ENCODE results near the gene IRF6.

IRF6 gene

DNA sequence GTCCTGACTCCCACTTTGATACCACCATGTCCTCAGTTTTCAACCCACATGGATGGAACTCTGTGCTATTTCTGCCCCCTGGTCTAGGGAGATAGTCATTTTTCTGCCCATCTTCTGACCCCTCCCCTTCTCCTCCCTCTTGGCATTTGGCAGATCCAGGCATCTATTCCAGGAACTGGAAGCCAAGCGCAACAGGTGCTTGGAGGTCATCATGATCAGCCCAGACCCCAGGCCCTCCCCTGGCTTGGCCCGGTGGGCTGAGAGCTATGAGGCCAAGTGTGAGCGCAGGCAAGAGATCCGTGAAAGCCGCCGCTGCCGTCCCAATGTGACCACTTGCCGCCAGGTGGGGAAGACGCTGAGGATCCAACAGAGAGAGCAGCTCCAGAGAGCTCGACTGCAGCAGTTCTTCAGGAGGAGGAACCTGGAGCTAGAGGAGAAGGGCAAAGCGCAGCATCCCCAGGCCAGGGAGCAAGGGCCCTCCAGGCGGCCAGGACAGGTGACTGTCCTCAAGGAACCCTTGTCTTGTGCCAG is 46.0 kb downstream of the IRF6 start:
- no peak for DNase-seq (ENCODE audit: low spot score)

DNA sequence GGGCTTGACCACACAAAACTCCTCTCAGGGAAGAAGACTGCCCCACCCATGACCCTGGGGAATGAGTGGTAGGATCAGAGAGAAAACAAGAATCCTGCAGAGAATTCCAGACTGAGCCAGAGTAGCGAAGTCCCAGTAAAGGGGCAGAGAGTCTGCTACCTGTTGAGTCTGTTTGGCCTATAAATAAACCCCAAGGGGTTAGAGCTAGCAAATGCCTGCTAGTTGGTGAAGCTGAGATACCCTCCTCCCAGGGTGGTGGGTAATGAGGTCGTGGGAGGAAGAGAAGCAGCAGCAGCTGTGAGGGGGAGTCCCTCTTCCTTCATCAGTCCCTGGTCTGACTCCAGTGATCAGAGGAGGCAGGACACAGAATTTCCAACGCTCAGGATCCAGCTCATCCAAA is 47.5 kb downstream of the IRF6 start:
- no peak for DNase-seq (ENCODE audit: low spot score)

- no peak for DNase-seq (ENCODE audit: low spot score)
Observed at GRCh38 chr1:209756615-209757445, 49.1 kb downstream of the IRF6 start.

DNA sequence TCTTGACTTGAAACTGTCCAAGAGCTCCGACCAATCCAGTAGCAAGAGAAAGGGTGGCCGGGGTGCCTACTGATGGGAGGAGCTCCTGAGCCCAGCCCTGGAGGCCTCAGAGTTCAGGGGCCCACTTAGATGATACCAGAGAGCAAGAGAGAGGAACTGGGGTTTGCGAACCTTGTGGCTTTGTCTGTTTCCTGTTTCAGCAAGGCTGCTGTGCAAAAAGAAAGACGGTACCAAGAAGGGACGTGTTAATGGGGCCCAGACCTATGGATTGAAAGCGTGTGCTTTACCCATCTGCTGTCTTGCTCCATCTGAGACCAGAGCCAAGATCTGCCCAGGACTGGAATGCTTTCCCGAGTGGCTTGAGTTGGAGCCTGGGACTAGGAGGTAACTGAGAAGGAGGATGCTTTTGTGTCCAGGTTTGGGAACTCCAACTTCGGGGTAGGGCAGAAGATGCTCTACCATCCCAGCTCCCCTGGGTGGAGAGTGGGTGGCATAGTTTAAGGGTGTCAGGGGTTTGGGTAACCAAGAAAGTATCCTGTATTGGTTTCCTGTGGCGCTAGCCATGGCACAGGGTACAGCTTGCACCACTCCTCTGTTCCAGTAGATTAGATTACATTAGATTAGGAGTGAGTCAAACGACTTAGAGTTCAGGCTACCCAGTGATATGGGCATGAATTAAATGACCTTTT is 49.9 kb downstream of the IRF6 start, which contains the start of gene TRAF3IP3:
Gene TRAF3IP3 (plus strand): TSS at position 128 of the 689 bp plus-strand sequence. CDS start 3,987 bp downstream, outside the sequence.
- no peak for DNase-seq (ENCODE audit: low spot score)

DNA sequence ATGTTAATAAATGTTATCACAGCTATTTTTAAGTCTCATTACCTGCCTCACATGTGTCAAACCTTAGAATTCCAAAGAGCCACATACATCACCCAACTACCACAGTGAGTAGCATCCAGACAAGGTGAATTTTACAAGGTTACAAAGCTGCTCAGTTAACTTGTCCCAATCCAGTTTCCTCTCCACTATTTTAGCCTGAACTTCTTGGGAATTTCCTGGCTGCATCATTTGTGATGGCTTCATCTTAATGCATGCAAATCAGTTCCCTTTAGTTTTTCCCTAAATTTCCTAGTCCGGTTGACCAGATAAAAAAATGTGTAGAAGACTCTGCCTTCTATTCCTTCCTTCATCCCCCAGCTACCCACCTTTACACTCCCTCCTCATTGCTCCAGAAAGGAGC is 50.7 kb downstream of the IRF6 start:
- no peak for DNase-seq (ENCODE audit: low spot score)

GRCh38 chr1:209752890-209753289 is 53.1 kb downstream of the IRF6 start:
- DNase-seq (ENCODE audit: low spot score), result no peak

- DNase-seq (ENCODE audit: low spot score), result no peak
Observed at GRCh38 chr1:209751627-209752231, 54.2 kb downstream of the IRF6 start.

DNA sequence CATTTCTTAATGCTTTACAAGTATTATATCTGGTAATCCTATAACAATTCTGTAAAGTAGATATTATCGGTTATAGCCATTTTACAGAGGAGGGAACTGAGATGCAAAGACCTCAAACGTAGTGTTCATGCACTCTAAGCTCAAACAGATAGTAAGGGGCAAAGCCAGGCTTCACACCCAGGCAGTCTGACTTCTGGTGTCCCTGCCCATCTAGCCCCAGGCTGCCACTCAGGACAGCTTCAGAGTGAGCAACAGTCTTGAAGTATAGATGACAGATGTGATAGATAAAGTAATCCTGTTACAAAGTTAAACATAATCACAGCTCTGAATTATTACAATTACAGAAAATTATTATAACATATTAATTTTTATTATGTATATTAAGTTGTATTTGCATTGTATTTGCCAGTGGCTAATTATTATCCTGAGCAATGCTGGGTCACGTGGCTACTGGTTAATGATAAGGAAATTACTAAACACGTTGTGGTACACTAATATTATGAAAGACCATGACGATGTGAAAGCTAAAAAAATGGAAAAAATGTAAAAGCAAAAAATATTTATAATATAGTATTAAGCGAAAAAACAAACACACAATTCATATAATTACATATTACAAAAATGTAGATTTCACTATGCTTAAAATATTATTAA is 56.1 kb downstream of the IRF6 start:
- no peak for DNase-seq (ENCODE audit: low spot score)

- no peak for DNase-seq (ENCODE audit: low spot score)
Observed at GRCh38 chr1:209749205-209749604, 56.7 kb downstream of the IRF6 start.

GRCh38 chr1:209748620-209749019 is 57.3 kb downstream of the IRF6 start:
- no peak for DNase-seq (ENCODE audit: low spot score)

- DNase-seq (ENCODE audit: low spot score), result peak; percentile 96
Observed at GRCh38 chr1:209747580-209748262, 58.2 kb downstream of the IRF6 start.

GRCh38 chr1:209746451-209747165 is 59.3 kb downstream of the IRF6 start:
- DNase-seq (ENCODE audit: low spot score), result peak; percentile 15

DNA sequence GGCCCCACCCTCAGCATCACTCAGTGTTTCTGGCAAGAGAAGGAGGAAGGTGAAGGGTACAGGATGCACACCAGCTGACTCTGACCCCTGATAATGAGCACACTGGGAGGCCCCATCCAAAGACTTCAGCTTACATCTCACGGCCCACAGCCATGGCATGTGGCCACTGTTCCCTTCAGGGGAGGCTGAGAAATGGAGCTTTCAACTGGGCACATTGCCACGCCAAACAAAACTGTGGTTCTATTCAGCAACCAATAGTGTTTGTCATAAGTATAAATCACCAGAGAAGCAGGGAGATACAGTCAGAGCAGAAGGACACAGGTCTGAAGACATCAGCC is 62.8 kb downstream of the IRF6 start:
- no peak for DNase-seq (ENCODE audit: low spot score)

DNA sequence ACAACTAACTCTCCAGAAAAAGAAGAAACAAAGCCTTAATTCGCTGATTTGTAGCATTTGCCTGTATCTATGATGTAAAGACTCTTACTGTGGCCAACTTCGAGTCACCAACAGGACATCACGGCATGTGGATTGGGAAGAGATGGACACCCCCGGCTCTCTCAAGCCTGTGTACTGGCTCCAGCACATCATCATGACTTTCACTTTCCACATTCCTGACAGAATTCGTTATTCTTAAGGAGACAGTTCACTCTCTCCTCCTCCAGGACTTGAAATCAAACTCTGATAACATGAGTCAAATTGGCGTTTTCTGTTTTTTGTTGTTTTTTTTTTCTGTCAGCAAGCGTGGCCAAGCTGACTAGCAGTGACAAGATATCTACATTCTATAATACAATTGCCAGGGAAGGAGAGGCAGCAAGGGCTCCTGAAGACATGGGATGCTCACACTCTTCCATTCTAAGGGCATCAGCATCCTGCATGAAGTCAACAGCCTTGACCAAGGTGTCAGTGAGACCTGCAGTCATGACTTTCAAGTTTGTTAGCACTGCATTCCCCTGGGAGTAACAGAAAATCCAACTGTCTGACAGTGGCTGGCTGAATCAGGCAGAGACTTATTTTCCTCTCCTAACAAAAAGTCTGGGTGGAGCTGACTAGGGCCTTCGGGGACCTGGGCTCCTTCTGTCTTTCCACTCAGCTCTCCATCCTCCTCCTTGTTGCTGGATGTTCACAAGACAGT is 63.4 kb downstream of the IRF6 start:
- DNase-seq (ENCODE audit: low spot score), result no peak

GRCh38 chr1:209741889-209742288 is 64.1 kb downstream of the IRF6 start:
- no peak for DNase-seq (ENCODE audit: low spot score)

DNA sequence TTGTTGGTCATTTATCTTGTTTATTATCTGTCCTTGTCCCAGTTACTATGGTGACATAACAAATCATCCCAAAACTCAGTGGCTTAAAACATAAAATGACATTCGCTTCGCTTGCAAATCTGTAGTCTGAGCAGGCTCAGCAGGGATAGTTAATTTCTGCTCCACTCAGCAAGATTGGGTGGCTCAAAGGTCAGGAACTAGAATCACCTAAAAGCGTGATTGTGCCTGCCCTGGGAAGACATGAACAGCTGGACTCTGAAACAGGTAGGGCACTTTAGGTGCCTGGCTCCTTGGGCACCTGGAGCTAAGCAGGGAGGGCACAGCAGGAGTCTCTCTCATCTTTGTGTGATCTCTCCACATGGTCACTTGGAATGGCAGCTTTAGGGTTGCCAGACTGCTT is 64.7 kb downstream of the IRF6 start:
- no peak for DNase-seq (ENCODE audit: low spot score)

GRCh38 chr1:209738270-209738669 is 67.7 kb downstream of the IRF6 start:
- DNase-seq (ENCODE audit: low spot score), result no peak

- DNase-seq (ENCODE audit: low spot score), result no peak
Observed at GRCh38 chr1:209737118-209737505, 68.8 kb downstream of the IRF6 start.

DNA sequence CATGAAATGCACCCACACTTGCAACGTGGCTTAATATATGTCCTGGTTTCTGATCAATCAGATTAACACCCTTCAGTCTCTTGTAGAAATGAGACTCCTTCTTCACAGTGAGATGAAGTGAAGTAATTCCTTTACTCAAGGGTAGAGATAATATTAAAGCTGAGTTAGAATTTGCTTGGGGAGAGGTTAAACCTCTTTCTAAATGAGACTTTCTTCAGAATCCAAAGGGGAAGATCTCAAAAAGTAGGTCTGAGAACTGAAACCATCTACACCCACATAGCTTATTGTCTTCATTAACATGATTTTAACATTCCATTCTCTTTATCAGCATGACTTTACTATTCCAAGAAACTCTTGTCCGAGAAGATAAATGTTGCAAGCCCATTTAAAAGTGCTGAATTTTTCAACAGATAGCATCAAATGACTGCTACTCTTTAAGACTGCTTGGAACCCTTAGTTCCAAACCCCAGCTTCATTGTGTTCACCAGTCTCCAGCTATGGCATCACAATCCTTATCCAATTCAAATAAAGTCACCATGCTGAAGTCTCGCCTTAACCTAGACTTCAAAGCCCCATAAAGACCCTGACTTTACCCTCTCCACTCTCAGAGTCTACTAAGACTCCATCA is 69.3 kb downstream of the IRF6 start:
- DNase-seq (ENCODE audit: low spot score), result no peak
